Gastrocnemius medialis (tissue), 4 donors: ENCODE results near the gene PAQR6.

Experiments used
- POLR2A ChIP-seq, 2 donors: fragments of 450-650 bp; IDR thresholded peaks; one replicate each; pipeline ENCODE4 v1.6.1; 2017; ENCODE audit warnings: antibody characterized with exemption in 2 of 2, mild to moderate bottlenecking in 2 of 2, moderate library complexity in 2 of 2
- TF ChIP-seq, protein P1 (sequence below), 5 experiments: fragments of 450-650 bp in 3 of 5; fragments of 200-600 bp in 2 of 5; sonication (generic) in 2 of 5; IDR thresholded peaks in 4 of 5; conservative IDR thresholded peaks in 1 of 5; 1 replicate in 4 of 5; 2 replicates in 1 of 5; pipeline ENCODE4 v1.5.1; 2016 to 2019; ENCODE audit warnings: antibody characterized with exemption in 5 of 5, mild to moderate bottlenecking in 3 of 5, moderate library complexity in 3 of 5

DNA sequence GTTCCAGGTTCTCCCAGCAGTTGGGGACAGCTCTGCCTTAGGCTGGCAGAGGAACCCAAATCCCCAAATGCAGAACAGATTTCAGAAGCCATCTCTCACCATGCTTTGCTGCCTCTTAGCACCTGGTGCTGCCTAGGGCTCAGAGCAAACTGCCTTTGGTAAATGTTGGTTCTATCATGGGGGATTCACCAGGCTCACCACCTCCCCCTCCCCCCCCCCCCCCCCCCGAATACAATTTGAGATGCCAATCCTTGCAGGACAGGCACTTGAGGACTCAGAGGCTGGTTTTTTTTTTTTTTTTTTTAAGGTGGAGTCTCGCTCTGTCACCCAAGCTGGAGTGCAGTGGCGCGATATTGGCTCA, 447 bp upstream of the PAQR6 start:
- TF ChIP-seq, protein P1, sequence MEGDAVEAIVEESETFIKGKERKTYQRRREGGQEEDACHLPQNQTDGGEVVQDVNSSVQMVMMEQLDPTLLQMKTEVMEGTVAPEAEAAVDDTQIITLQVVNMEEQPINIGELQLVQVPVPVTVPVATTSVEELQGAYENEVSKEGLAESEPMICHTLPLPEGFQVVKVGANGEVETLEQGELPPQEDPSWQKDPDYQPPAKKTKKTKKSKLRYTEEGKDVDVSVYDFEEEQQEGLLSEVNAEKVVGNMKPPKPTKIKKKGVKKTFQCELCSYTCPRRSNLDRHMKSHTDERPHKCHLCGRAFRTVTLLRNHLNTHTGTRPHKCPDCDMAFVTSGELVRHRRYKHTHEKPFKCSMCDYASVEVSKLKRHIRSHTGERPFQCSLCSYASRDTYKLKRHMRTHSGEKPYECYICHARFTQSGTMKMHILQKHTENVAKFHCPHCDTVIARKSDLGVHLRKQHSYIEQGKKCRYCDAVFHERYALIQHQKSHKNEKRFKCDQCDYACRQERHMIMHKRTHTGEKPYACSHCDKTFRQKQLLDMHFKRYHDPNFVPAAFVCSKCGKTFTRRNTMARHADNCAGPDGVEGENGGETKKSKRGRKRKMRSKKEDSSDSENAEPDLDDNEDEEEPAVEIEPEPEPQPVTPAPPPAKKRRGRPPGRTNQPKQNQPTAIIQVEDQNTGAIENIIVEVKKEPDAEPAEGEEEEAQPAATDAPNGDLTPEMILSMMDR (IDR thresholded peaks at IDR 0.05 in 4 of 5, conservative IDR thresholded peaks at IDR 0.05 in 1 of 5): no peak
- no peak for TF ChIP-seq POLR2A (IDR thresholded peaks at IDR 0.05)
